NT2/D1 (cell line): ENCODE results near the gene PDCD4.

Experiments
- YY1 ChIP-seq: IDR thresholded peaks from 2 replicates; pipeline ENCODE4 v1.6.1; 2011; ENCODE audit not compliant: insufficient read length, insufficient read depth
- ZNF274 ChIP-seq: IDR thresholded peaks from 2 replicates; pipeline ENCODE4 v1.6.1; 2011; ENCODE audit warnings: mild to moderate bottlenecking, low read depth, low read length

DNA sequence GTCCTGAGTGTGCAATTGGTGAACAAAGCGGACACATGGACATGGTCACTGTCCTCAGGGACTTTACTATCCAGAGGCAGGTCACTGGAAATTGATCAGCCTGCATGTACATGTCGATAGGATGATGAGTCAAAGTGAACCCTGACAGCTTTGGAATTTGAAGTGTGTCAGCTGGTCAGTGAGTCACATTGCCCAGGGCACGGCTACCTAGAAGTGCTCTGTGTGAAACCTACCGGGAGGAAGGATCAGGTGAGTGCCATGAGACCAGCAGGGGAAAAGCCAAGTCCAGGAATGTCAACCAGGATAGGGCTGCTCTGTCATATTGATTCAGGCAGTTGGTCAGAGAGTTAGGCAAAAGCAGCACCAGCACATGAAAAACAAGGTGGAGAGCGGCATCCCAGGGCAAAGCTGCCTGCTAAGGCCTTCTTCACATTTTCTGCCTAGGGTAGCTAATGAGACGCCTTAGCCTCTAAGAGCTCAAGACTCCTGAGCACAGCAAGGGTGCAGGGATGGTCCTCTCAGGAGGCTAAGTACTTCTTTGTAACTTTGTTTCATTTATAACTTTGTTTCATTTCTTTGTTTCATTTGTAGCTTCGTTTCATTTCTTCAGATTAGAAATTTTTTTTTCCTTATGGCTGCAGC lies 19.4 kb upstream of the PDCD4 start:
- TF ChIP-seq ZNF274 (no peak), YY1 (no peak)
